Endometrial microvascular endothelial cells (primary cell): ENCODE measurements around the gene RIMOC1. TPM values are rescaled to one million over a fixed set of nuclear protein-coding genes. Genes with fewer than 3 reads are reported as not detected.

Source experiments
- in situ Hi-C: cut with HindIII; loops from 2 replicates; pipeline ENCODE4 v1.10.0; 2017; ENCODE audit warnings: low sequenced_read_pairs, low pct_unique_long_range_greater_than_20kb; ENCODE audit errors: inconsistent ontology term
- total RNA-seq: library from RNA; depleted of rRNA; stranded (reverse); fragments of >200 nt; gene quantifications from one replicate; pipeline ENCODE4 v1.2.3, GENCODE V29; 2015; ENCODE audit errors: inconsistent ontology term

Gene RIMOC1, protein sequence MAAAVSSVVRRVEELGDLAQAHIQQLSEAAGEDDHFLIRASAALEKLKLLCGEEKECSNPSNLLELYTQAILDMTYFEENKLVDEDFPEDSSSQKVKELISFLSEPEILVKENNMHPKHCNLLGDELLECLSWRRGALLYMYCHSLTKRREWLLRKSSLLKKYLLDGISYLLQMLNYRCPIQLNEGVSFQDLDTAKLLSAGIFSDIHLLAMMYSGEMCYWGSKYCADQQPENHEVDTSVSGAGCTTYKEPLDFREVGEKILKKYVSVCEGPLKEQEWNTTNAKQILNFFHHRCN
- total RNA-seq, result 14.6 TPM

DNA sequence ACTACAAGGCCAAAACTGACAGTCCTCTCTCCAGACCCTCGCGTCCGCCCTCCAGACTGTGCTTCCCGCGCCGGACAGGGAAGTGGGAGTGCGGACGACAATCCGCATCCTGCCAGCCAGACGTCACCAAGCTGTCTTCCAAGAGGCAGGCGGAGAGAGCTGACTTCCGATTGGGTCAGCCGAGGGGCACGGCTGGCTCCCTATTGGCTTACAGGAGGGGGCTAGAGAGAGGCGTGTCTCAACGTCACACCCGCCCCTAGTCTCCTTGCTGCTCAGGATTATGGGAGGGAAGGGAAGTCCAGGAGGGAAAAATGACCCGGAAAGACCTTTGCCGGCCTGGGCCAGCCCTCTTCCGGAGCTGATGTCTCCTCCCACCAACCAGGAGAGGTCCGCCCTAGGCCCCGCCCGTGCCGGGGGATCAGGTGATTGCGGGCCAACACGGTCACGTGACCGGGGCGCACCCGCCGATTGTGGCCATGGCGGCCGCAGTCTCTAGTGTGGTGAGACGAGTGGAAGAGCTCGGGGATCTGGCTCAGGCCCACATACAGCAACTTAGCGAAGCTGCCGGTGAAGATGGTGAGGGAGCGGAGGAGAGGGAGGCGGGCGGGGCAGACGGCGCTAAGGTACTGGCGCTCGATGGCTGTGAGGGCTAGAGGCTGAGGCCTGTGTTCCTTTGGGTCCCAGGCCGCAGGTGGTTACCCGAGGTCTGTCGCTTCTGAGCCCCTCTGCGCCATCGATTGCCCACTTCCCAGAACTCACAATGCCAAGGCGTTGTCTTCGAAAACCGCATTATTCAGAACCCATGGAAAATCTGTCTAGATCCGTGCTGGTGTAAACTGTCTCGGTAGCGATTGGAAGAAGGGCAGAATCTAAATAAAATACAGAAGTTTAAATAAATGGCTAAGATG lies at the start of gene RIMOC1:
TSS of gene RIMOC1 (plus strand) at position 453 of the 908 bp plus-strand sequence. CDS start at position 477, 24 bp downstream.
- in situ Hi-C loops, result no loop called here

DNA sequence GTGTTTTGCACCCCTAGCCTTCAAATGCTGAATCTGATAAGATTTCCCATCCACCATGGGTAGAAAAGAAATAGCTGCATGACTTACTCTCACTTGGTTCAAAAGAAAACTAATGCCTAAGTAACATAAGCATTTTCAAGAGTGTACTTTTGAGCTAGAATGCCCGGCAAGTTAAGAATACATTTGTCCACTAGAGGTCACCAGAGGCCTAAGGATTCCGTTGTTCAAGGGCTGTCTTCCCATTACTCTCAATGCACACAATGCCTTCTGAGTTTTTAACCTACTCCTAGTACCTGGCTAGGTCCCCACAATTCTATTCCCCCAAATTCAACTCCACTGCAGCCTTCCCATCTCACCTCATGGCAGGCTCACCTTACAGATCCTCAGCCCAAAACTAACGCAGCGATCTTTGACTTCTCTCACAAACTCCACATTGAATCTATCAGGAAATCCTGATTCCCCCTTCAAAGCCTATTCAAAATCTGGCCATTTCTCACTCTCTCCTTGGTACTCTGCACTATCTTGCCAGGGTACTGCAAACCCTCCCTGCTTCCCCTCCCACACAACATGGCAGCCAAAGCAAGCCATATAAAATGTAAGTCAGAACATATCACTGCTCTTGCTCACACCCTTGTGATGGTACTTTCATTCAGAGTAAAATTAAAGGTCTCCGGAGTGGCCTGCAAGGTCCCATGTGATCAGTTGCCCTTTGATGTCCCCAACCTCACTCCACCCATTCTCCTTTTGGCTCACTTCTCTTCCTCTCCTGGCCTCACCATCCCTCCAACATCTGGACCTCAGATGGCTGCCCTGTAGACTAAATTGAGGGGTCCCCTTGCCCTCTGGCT lies 47.3 kb upstream of the RIMOC1 start:
- in situ Hi-C loops, result no loop called here

DNA sequence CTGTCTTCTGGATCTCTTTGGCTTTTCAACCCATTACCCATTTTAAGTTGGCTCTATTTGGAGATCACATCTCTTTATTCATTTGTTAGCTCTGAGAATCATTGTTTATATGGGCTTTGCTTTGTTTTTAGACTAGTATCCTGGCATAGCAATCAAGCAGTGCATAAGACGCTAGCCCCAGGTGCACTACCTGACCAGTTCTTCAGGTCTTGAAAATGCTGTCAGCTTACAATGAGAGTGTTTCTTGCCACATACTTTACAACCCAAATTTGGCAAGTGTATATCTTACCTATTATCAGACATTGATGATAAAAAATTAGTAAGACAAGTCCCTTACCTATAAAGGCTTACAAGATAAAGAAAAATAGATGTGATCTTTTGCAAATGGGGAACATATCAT lies 46.2 kb upstream of the RIMOC1 start:
- in situ Hi-C loops, result no loop called here

DNA sequence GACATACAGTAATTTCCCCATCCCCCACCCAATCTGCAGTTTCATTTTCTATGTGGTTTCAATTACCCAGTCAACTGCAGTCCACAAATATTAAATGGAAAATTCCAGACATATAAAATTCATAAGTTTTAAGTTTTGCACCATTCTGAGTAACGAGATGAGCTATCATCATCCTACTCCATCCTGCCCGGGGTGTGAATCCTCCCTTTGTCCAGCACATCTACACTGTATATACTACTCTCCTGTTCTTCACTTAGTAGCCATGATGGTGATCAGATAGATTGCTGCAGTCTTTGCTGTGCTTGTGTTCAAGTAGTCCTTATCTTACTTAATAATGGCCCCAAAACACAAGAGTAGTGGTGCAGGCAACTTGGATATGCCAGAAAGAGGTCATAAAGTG lies 45.3 kb upstream of the RIMOC1 start:
- in situ Hi-C loops, result no loop called here

DNA sequence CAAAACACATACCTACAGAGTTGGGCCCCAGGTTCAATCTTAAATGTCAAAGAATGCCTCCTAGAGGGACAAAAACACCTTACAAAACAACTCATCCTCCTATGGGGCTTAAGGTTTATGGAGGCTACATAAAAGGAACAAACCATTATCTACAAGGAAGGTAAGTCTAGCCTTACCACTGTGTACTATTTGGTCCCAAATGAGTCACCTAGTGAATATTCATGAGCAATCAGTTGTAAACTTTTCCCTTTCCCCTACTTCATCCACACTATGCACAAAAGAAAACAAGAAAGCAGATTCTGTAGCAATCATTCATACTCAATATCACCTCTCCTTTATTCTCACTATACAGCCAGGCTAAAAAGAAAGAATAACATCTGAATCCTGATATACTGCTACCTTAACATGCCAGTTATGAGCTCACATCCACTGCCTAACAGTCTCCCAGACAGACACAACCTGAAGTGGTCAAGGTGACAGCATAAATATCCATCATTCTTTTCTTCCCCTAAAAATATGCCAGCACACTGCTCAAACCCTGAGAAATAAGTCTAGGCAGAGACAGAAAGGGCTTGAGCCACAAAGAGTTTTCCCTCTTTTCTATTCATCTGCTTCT lies 40.2 kb upstream of the RIMOC1 start:
- in situ Hi-C loops, result no loop called here

DNA sequence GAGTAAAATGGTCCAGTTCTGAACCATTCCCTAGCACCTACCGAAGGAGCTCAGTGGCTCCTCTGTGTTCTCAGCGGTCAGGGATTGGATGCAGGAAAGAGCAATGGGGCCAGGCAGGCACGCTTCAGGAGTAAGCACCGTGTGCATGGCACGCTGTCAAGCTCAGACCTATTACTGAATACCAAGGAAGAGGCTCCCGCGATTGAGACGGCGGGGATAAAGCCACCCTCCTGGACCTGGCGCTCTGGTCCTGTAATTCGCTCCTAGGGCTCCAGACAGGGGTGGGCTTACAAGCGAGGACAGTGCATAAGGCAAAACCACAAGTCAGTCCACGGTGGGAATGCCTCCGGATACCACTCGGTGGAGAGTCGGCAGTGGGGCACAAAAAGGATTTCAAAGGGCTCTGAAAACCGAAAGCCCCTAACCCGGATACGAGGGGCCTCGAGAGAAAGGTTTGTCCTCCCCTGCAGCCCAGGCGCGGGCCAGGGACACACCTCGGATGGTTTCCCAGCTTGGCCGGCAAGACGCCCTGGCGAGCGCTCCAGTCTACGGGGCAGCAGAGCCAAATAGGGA lies 34.9 kb upstream of the RIMOC1 start:
- in situ Hi-C loops, result no loop called here

DNA sequence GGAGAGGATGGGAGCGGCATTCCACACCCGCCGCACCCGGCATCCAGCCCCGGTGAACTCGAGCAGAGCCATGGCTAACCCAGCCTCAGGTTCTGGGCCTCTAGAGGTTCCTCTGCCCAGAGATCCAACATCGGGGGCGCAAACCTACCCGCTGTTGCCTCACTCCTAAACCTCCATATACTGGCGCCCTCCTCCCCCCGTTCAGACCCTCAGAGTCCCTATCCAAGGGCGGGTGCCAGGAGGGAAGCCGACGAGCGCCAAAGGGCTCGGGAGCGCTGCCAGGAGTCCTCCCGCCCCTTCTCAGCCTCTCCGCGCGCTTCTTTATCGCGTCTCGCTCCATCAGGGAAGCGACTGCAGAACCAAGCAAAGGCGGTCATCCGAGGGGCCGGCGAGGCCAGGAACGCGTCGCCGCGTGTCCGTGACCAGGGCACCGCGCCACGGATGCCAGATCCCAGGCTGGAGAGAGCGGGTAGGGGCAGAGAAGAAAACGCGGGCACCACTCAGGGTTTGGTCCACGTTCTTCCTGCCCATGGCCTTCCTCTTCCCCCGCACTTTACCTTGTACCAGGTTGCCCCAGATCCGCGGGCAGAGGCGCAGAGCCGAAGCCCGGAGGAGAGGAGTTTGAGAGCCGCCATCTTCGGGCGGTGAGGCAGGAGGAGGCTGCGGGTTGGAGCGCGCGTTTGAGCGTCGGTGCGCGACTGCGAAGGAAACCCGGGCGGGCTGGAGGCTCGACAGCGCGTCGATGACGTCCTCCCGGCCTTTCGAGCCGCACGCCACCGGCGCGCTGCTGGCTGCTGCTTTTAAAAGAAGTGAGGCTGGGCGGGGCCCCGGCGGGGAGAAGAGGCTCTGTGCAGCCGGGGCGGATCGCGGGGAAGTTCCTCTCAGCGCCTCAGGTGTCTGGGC lies 34.2 kb upstream of the RIMOC1 start, which contains the start of gene OXCT1:
TSS of gene OXCT1 (minus strand) at position 702 of the 903 bp plus-strand sequence. CDS start at position 635, 67 bp downstream.
- in situ Hi-C loops, result no loop called here

DNA sequence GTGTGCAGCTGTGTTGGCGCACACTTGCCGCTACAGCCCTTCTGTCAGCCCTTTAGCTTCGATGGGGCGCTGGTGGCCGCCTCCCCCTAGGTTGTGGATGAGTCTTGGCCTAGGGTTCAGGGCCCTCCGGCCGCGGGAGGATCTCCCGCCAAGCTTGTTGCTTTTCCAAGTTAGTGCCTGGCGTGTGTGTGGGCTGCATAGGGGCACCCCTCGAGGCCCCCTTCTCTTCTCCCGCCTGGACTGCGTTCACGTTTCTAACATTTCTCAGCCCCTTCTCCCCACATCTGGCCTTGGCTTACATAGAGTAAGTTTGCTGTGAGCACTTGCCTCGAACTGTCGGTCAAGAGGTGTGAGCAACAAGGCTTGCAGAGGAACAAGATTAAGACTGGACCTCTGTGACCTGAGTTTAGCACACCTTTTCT lies 33.5 kb upstream of the RIMOC1 start:
- in situ Hi-C loops, result no loop called here

DNA sequence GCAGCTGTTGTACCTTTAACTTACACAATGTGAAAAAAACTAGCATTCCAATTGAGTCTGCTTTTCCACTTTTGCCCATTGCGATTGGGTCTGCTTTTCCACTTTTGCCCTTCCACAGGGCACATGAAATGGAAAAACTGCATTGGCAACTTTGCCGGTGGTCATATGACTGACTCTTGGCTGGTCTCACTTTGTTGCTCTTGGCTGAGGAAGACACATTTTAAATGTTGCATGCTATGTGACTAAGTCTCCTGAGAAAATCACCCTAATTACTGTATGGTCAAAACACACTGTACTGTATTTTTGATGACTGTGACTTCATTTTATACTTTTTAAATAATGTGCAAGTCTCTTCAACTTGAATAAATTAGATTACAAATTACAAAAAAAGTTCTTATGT lies 32.3 kb upstream of the RIMOC1 start:
- in situ Hi-C loops, result no loop called here

DNA sequence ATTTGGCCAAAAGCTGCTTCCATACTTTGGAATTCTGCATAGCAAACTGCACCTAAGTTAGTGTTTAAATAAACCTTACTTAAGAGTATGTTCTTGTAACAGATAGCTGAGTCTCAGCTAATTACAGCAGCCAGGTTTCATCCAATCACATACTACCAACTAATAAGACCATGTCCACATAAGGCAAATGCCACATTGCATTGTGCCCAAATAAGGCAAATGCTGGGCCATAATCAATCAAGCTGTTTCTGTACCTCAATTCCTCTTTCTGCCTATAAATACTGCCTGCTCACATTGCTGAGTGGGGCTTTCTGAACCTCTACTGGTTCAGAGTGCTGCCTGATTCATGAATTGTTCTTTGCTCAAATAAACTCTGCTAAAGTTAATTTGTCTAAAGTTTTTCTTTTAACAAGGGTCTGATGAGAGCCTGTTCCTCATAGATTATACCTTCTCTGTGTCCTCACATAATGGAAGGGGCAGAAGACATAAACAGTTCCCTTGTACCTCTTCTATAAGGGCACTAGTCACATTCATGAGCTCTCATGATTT lies 29.6 kb upstream of the RIMOC1 start:
- in situ Hi-C loops, result no loop called here

DNA sequence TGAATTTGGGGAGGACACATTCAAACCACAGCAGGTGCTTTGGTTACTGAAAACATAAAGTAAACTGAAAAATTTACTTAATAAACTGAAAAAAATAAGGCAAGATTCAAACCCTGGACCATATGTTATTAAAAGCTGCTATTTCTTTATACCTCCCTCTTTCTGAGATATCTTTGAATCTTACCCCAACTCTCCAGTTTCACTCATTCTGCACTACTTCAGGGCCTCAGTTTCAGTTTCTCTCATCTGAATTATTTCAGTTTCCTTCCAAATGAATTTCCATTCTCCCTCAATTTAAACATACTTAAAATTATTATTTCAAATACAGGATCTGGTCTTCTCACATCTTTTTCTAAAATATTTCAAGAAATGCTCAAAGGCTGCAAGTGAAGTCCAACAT lies 29.0 kb upstream of the RIMOC1 start:
- in situ Hi-C loops, result no loop called here

DNA sequence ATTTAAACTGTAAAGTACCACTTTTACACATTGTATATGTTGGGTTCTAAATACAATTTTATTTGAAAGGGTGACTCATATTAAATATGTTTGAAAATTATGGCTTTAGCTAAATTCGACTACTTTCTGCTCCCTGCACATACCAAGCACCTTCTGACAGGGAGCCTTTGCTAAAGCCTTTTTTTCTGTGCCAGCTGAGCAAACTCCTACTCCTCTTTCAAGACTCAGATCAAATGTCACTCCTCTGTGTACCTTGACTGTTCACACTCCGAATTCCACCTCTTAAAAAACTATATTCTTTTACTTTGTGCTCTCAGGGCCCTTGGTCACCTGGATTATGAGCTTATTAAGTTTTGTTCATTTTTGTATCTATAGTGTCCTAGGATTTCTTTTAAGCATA lies 27.5 kb upstream of the RIMOC1 start:
- in situ Hi-C loops, result no loop called here

DNA sequence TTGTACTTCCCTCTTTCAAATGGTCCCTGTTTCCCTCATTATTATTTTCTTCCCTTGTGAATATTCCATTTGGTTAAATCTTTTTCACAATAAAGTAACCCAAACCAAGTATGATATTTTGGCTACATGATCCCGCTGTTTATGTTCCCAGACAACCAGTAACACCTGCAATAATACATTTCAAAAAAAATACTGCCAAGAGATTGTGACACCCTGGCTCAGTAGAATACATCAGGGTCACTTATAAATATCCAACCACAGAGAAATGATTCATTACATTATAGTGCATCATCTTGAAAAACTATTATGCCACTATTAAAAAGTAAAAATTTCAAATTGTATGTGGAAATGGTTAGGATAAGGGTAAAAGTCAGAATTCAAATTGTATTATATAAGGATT lies 26.7 kb upstream of the RIMOC1 start:
- in situ Hi-C loops, result no loop called here

DNA sequence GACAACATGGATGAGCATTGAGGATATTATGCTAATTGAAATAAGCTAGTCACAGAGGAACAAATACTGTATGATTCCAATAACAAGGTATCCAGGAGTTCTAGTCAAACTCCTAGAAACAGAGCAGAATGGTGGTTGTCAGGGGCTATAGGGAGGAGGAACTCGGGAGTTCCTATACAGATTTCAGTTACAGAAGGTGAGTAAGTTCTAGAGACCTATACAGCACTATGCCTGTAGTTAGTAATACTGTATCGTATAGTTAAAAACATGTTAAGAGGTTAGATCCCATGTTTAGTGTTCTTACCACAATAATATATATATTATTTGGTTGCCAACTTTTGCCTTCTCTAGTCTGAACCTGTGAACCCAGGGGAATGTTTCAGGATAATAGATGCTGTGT lies 26.0 kb upstream of the RIMOC1 start:
- in situ Hi-C loops, result no loop called here

DNA sequence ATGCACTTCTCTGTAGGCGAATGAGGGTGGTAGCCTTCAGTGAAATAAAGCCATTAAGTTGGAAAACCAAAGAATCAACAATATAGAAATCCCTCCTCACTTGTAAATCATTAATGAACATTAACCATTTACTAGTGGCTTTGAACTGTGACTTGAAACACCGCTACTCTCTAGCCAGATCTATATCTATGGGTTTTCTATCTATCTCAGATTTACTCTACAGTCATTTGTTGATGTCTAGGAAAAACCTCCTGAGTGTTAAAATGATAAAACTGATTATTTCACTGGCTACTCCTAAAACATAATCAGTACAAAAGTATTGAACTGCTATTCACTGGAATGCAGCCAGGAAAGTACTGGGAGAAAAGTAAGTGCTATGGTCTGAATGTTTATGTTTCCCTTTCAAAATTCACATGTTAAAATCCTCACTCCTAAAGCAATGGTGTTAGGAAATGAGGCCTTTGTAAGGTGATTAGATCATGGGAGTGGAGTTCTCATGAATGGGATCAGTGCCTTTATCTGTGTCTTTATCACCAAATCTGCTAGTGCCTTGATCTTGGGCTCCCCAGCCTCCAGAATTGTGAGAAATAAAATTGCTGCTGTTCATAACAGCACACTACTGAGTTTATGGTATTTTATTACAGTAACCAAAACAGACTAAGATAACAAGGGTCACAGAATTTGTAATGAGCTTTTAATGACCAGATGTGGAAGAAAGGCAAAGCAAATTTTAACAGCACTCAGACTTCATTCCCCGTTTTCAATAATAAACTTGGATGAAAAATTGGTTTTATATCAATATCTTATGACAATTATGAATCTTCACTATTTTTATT lies 25.3 kb upstream of the RIMOC1 start:
- in situ Hi-C loops, result no loop called here

DNA sequence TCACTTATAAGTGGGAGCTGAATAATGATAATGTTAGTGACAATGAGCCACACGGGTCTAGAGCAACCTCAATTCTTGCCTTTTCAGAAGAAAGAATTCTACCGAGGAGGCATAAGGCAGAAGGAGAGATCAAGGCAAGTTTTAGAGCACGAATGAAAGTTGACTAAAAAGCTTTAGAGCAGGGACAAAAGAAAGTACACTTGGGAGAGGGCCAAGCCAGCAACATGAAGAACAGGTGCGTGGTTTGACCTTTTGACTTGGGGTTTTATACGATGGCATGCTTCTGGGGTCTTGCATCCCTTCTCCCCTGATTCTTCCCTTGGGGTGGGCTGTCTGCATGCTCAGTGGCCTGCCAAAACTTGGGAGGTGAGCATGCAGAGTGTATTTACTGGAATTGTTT lies 21.4 kb upstream of the RIMOC1 start:
- in situ Hi-C loops, result no loop called here
